HEK293T (cell line): ENCODE results near the gene HOXD3.

Source experiments
- ARNT ChIP-seq: fragments of 450-650 bp; IDR thresholded peaks from 2 replicates; pipeline ENCODE4 v1.6.1; 2017; ENCODE audit warnings: mild to moderate bottlenecking
- BHLHE40 ChIP-seq: fragments of 450-650 bp; IDR thresholded peaks from 2 replicates; pipeline ENCODE4 v1.6.1; 2016; ENCODE audit warnings: mild to moderate bottlenecking, moderate library complexity, borderline replicate concordance
- NFRKB ChIP-seq: fragments of 450-650 bp; IDR thresholded peaks from 2 replicates; pipeline ENCODE4 v1.6.1; 2016; ENCODE audit warnings: mild to moderate bottlenecking, moderate library complexity
- SUZ12 ChIP-seq: fragments of 450-650 bp; IDR thresholded peaks from 2 replicates; pipeline ENCODE4 v1.6.1; 2016; ENCODE audit warnings: mild to moderate bottlenecking

- TF ChIP-seq SUZ12 (no peak), BHLHE40 (no peak), ARNT (no peak), NFRKB (no peak)
Measured at GRCh38 chr2:176147800-176148496, 9.2 kb upstream of the HOXD3 start.
